ENCODE results near the gene ABCC4.

ABCC4 gene

GRCh38 chr13:95237310-95237870 lies 63.9 kb downstream of the ABCC4 start:
- Histone ChIP-seq H3K4me1 (ENCODE audit: control insufficient read depth, insufficient read depth, low read length) (no peaks in the 10 kb centered on the region), H3K36me3 (ENCODE audit: insufficient read depth, low read length) (peaks cover 7% of the 10 kb centered on the region), H3K27me3 (ENCODE audit: control insufficient read depth, insufficient read depth, low read length) (no peaks in the 10 kb centered on the region), H3K4me3 (ENCODE audit: low read length) (no peak overlapping the region), H3K9me3 (replicated peaks; ENCODE audit: low read length) (no peaks in the 10 kb centered on the region), H3K4me2 (ENCODE audit: low read length) (no peak overlapping the region), H3K9ac (ENCODE audit: low read depth, low read length) (no peak overlapping the region)

GRCh38 chr13:95236774-95237173 lies 64.5 kb downstream of the ABCC4 start:
- Histone ChIP-seq H3K9me3 (replicated peaks; ENCODE audit: low read length) (no peaks in the 10 kb centered on the region), H3K36me3 (ENCODE audit: insufficient read depth, low read length) (peaks cover 7% of the 10 kb centered on the region), H3K4me3 (ENCODE audit: low read length) (no peak overlapping the region), H3K4me2 (ENCODE audit: low read length) (no peak overlapping the region), H3K27me3 (ENCODE audit: control insufficient read depth, insufficient read depth, low read length) (no peaks in the 10 kb centered on the region), H3K9ac (ENCODE audit: low read depth, low read length) (no peak overlapping the region), H3K4me1 (ENCODE audit: control insufficient read depth, insufficient read depth, low read length) (no peaks in the 10 kb centered on the region)

- no peak overlapping the region for H3K4me2 ChIP-seq (ENCODE audit: low read length)
Measured at GRCh38 chr13:95235974-95236373, 65.3 kb downstream of the ABCC4 start.

GRCh38 chr13:95235199-95235756 lies 66.0 kb downstream of the ABCC4 start:
- H3K36me3 ChIP-seq (ENCODE audit: insufficient read depth, low read length) = peaks cover 7% of the 10 kb centered on the region
- no peak overlapping the region for H3K9ac ChIP-seq (ENCODE audit: low read depth, low read length)
- H3K4me3 ChIP-seq (ENCODE audit: low read length) = no peak overlapping the region
- H3K4me1 ChIP-seq (ENCODE audit: control insufficient read depth, insufficient read depth, low read length) = no peaks in the 10 kb centered on the region
- no peak overlapping the region for H3K4me2 ChIP-seq (ENCODE audit: low read length)
- no peaks in the 10 kb centered on the region for H3K9me3 ChIP-seq (replicated peaks; ENCODE audit: low read length)
- H3K27me3 ChIP-seq (ENCODE audit: control insufficient read depth, insufficient read depth, low read length) = no peaks in the 10 kb centered on the region

More at GRCh38 chr13:95235974-95236373, 65.3 kb downstream of the ABCC4 start:
- H3K36me3 ChIP-seq (ENCODE audit: insufficient read depth, low read length) = peaks cover 7% of the 10 kb centered on the region
- H3K9me3 ChIP-seq (replicated peaks; ENCODE audit: low read length) = no peaks in the 10 kb centered on the region
- no peaks in the 10 kb centered on the region for H3K4me1 ChIP-seq (ENCODE audit: control insufficient read depth, insufficient read depth, low read length)
- no peak overlapping the region for H3K4me3 ChIP-seq (ENCODE audit: low read length)
- no peaks in the 10 kb centered on the region for H3K27me3 ChIP-seq (ENCODE audit: control insufficient read depth, insufficient read depth, low read length)
- no peak overlapping the region for H3K9ac ChIP-seq (ENCODE audit: low read depth, low read length)

GRCh38 chr13:95234242-95234641 lies 67.0 kb downstream of the ABCC4 start:
- peaks cover 7% of the 10 kb centered on the region for H3K36me3 ChIP-seq (ENCODE audit: insufficient read depth, low read length)
- no peak overlapping the region for H3K4me2 ChIP-seq (ENCODE audit: low read length)
- no peaks in the 10 kb centered on the region for H3K9me3 ChIP-seq (replicated peaks; ENCODE audit: low read length)
- no peak overlapping the region for H3K4me3 ChIP-seq (ENCODE audit: low read length)
- no peaks in the 10 kb centered on the region for H3K4me1 ChIP-seq (ENCODE audit: control insufficient read depth, insufficient read depth, low read length)
- no peak overlapping the region for H3K9ac ChIP-seq (ENCODE audit: low read depth, low read length)
- no peaks in the 10 kb centered on the region for H3K27me3 ChIP-seq (ENCODE audit: control insufficient read depth, insufficient read depth, low read length)

- H3K4me2 ChIP-seq (ENCODE audit: low read length) = no peak overlapping the region
Measured at GRCh38 chr13:95233026-95233635, 68.1 kb downstream of the ABCC4 start.

GRCh38 chr13:95231393-95231792 lies 69.9 kb downstream of the ABCC4 start:
- Histone ChIP-seq H3K36me3 (ENCODE audit: insufficient read depth, low read length) (peaks cover 1% of the 10 kb centered on the region), H3K27me3 (ENCODE audit: control insufficient read depth, insufficient read depth, low read length) (no peaks in the 10 kb centered on the region), H3K4me2 (ENCODE audit: low read length) (no peak overlapping the region), H3K4me1 (ENCODE audit: control insufficient read depth, insufficient read depth, low read length) (no peaks in the 10 kb centered on the region), H3K9ac (ENCODE audit: low read depth, low read length) (no peak overlapping the region), H3K9me3 (replicated peaks; ENCODE audit: low read length) (no peaks in the 10 kb centered on the region), H3K4me3 (ENCODE audit: low read length) (no peak overlapping the region)

More at GRCh38 chr13:95233026-95233635, 68.1 kb downstream of the ABCC4 start:
- Histone ChIP-seq H3K4me3 (ENCODE audit: low read length) (no peak overlapping the region), H3K27me3 (ENCODE audit: control insufficient read depth, insufficient read depth, low read length) (no peaks in the 10 kb centered on the region), H3K4me1 (ENCODE audit: control insufficient read depth, insufficient read depth, low read length) (no peaks in the 10 kb centered on the region), H3K9me3 (replicated peaks; ENCODE audit: low read length) (no peaks in the 10 kb centered on the region), H3K36me3 (ENCODE audit: insufficient read depth, low read length) (peaks cover 7% of the 10 kb centered on the region), H3K9ac (ENCODE audit: low read depth, low read length) (no peak overlapping the region)

GRCh38 chr13:95229855-95230254 lies 71.4 kb downstream of the ABCC4 start:
- no peak overlapping the region for H3K4me2 ChIP-seq (ENCODE audit: low read length)
- H3K4me1 ChIP-seq (ENCODE audit: control insufficient read depth, insufficient read depth, low read length) = no peaks in the 10 kb centered on the region
- no peaks in the 10 kb centered on the region for H3K36me3 ChIP-seq (ENCODE audit: insufficient read depth, low read length)
- no peaks in the 10 kb centered on the region for H3K27me3 ChIP-seq (ENCODE audit: control insufficient read depth, insufficient read depth, low read length)
- no peaks in the 10 kb centered on the region for H3K9me3 ChIP-seq (replicated peaks; ENCODE audit: low read length)
- H3K4me3 ChIP-seq (ENCODE audit: low read length) = no peak overlapping the region
- H3K9ac ChIP-seq (ENCODE audit: low read depth, low read length) = no peak overlapping the region

GRCh38 chr13:95228130-95228529 lies 73.1 kb downstream of the ABCC4 start:
- Histone ChIP-seq H3K9ac (ENCODE audit: low read depth, low read length) (no peak overlapping the region), H3K4me1 (ENCODE audit: control insufficient read depth, insufficient read depth, low read length) (no peaks in the 10 kb centered on the region), H3K4me3 (ENCODE audit: low read length) (no peak overlapping the region), H3K4me2 (ENCODE audit: low read length) (no peak overlapping the region), H3K9me3 (replicated peaks; ENCODE audit: low read length) (no peaks in the 10 kb centered on the region), H3K36me3 (ENCODE audit: insufficient read depth, low read length) (no peaks in the 10 kb centered on the region), H3K27me3 (ENCODE audit: control insufficient read depth, insufficient read depth, low read length) (no peaks in the 10 kb centered on the region)

- no peak overlapping the region for H3K4me3 ChIP-seq (ENCODE audit: low read length)
- no peak overlapping the region for H3K9ac ChIP-seq (ENCODE audit: low read depth, low read length)
- H3K4me2 ChIP-seq (ENCODE audit: low read length) = no peak overlapping the region
Measured at GRCh38 chr13:95226932-95227695, 74.1 kb downstream of the ABCC4 start.

GRCh38 chr13:95226476-95226875 lies 74.8 kb downstream of the ABCC4 start:
- H3K9me3 ChIP-seq (replicated peaks; ENCODE audit: low read length) = no peaks in the 10 kb centered on the region
- H3K36me3 ChIP-seq (ENCODE audit: insufficient read depth, low read length) = no peaks in the 10 kb centered on the region
- no peaks in the 10 kb centered on the region for H3K4me1 ChIP-seq (ENCODE audit: control insufficient read depth, insufficient read depth, low read length)
- H3K27me3 ChIP-seq (ENCODE audit: control insufficient read depth, insufficient read depth, low read length) = no peaks in the 10 kb centered on the region
- no peak overlapping the region for H3K4me2 ChIP-seq (ENCODE audit: low read length)
- H3K9ac ChIP-seq (ENCODE audit: low read depth, low read length) = no peak overlapping the region
- no peak overlapping the region for H3K4me3 ChIP-seq (ENCODE audit: low read length)

More at GRCh38 chr13:95226932-95227695, 74.1 kb downstream of the ABCC4 start:
- Histone ChIP-seq H3K9me3 (replicated peaks; ENCODE audit: low read length) (no peaks in the 10 kb centered on the region), H3K4me1 (ENCODE audit: control insufficient read depth, insufficient read depth, low read length) (no peaks in the 10 kb centered on the region), H3K27me3 (ENCODE audit: control insufficient read depth, insufficient read depth, low read length) (no peaks in the 10 kb centered on the region), H3K36me3 (ENCODE audit: insufficient read depth, low read length) (no peaks in the 10 kb centered on the region)

Measured in skeletal muscle satellite cell (primary cell).